GM18498 (cell line): ENCODE measurements around the gene LEKR1.
"Not testable (repeated sequence)": the region's sequence is repeated elsewhere in the genome, so short reads cannot be mapped to it uniquely, and the experiment has no call there.

Experiments used
- ATAC-seq: cut with Tn5 transposase; IDR thresholded peaks from one replicate; pipeline ENCODE4 v1.9.1; 2021; ENCODE audit warnings: mild to moderate bottlenecking, moderate library complexity; ENCODE audit not compliant: unreplicated experiment

Gene LEKR1

GRCh38 chr3:156826144-156826895 is at the start of gene LEKR1:
Gene LEKR1, plus strand, starts transcription at chr3:156826353. Its CDS starts 2,977 bp downstream, at chr3:156829330.
- peak; percentile 93 for ATAC-seq

GRCh38 chr3:156776871-156777270 is 49.3 kb upstream of the LEKR1 start:
- ATAC-seq = no peak

- ATAC-seq = no peak
Measured at GRCh38 chr3:156781310-156782230, 44.6 kb upstream of the LEKR1 start.

- ATAC-seq = no peak
Measured at GRCh38 chr3:156782319-156782718, 43.8 kb upstream of the LEKR1 start.

GRCh38 chr3:156782921-156783320 is 43.2 kb upstream of the LEKR1 start:
- no peak for ATAC-seq

- no peak for ATAC-seq
Measured at GRCh38 chr3:156787001-156787400, 39.2 kb upstream of the LEKR1 start.

GRCh38 chr3:156787926-156788663 is 38.1 kb upstream of the LEKR1 start:
- peak; percentile 54 for ATAC-seq

GRCh38 chr3:156788846-156789245 is 37.3 kb upstream of the LEKR1 start:
- ATAC-seq = no peak

GRCh38 chr3:156790156-156790555 is 36.0 kb upstream of the LEKR1 start:
- no peak for ATAC-seq

- no peak for ATAC-seq
Measured at GRCh38 chr3:156792114-156792513, 34.0 kb upstream of the LEKR1 start.

GRCh38 chr3:156792536-156792935 is 33.6 kb upstream of the LEKR1 start:
- no peak for ATAC-seq

- ATAC-seq = peak; percentile 59
Measured at GRCh38 chr3:156792945-156793344, 33.2 kb upstream of the LEKR1 start.

GRCh38 chr3:156793400-156793799 is 32.8 kb upstream of the LEKR1 start:
- ATAC-seq = no peak

- ATAC-seq = no peak
Measured at GRCh38 chr3:156793851-156794250, 32.3 kb upstream of the LEKR1 start.

GRCh38 chr3:156795890-156796481 is 30.2 kb upstream of the LEKR1 start:
- no peak for ATAC-seq

GRCh38 chr3:156797368-156797767 is 28.8 kb upstream of the LEKR1 start:
- ATAC-seq = no peak

GRCh38 chr3:156800287-156800686 is 25.9 kb upstream of the LEKR1 start:
- ATAC-seq = not testable (repeated sequence)

- no peak for ATAC-seq
Measured at GRCh38 chr3:156801746-156802145, 24.4 kb upstream of the LEKR1 start.

GRCh38 chr3:156802821-156803606 is 23.1 kb upstream of the LEKR1 start:
- no peak for ATAC-seq
